ENCODE results near the gene ELP1. TPM values are rescaled to one million over a fixed set of nuclear protein-coding genes. Genes with fewer than 3 reads are reported as not detected.

Gene ELP1
- total RNA-seq, 1 donor from 2014 or later = 48.9 TPM

DNA sequence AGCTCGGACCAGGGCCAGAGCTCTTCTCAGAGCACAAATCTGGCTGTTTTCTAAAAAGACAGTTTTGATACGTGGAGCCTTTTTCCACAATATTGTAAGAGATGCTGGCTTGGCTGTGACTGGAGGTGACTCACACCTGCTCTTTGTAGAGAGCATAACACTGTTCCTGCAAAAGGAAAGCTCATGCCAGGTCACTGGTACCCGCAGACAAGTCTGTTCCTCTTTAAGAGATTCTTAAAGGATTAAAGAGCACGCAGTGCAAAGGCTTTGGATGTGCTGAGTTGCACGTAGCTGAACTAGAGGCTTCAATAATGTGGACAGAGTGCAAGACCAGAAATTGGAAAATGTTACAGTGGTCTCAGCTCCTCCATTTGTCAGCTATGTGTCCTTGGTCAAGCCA lies 97.1 kb downstream of the ELP1 start:
- Mint-ChIP-seq H3K27ac (ENCODE audit: unreplicated experiment) (no peak overlapping the region), H3K27me3 (ENCODE audit: low read depth) (no peaks in the 10 kb centered on the region), H3K4me1 (no peaks in the 10 kb centered on the region), H3K9me3 (peaks cover 5% of the 10 kb centered on the region), H3K4me3 (no peak overlapping the region), H3K36me3 (ENCODE audit: low read depth) (no peaks in the 10 kb centered on the region)
- no peak for DNase-seq (ENCODE audit: low read depth, low spot score)
- TF ChIP-seq, protein P1, sequence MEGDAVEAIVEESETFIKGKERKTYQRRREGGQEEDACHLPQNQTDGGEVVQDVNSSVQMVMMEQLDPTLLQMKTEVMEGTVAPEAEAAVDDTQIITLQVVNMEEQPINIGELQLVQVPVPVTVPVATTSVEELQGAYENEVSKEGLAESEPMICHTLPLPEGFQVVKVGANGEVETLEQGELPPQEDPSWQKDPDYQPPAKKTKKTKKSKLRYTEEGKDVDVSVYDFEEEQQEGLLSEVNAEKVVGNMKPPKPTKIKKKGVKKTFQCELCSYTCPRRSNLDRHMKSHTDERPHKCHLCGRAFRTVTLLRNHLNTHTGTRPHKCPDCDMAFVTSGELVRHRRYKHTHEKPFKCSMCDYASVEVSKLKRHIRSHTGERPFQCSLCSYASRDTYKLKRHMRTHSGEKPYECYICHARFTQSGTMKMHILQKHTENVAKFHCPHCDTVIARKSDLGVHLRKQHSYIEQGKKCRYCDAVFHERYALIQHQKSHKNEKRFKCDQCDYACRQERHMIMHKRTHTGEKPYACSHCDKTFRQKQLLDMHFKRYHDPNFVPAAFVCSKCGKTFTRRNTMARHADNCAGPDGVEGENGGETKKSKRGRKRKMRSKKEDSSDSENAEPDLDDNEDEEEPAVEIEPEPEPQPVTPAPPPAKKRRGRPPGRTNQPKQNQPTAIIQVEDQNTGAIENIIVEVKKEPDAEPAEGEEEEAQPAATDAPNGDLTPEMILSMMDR (conservative IDR thresholded peaks at IDR 0.05) = no peak

DNA sequence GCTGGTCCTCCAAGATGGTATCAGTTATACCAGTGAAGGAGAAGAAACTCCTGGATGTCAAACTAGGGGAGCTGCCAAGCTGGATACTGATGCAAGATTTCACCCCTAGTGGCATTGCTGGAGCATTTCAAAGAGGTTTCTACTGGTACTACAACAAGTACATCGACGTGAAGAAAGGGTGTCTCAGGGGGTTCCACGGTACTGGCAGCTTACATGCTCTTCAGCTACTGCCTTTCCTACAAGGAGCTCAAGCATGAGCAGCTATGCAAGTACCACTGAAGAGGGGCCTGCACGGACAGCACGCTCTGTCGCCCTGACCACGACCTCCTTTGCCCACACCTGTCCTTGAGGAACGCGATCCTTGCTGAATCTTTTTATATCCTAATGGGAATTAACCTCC lies 97.6 kb downstream of the ELP1 start:
- no peaks in the 10 kb centered on the region for H3K4me1 Mint-ChIP-seq
- no peaks in the 10 kb centered on the region for H3K27me3 Mint-ChIP-seq (ENCODE audit: low read depth)
- DNase-seq (ENCODE audit: low read depth, low spot score) = no peak
- H3K36me3 Mint-ChIP-seq (ENCODE audit: low read depth) = no peaks in the 10 kb centered on the region
- H3K4me3 Mint-ChIP-seq = no peak overlapping the region
- TF ChIP-seq, protein P1 (conservative IDR thresholded peaks at IDR 0.05) = no peak
- H3K9me3 Mint-ChIP-seq = peaks cover 5% of the 10 kb centered on the region
- H3K27ac Mint-ChIP-seq (ENCODE audit: unreplicated experiment) = no peak overlapping the region

DNA sequence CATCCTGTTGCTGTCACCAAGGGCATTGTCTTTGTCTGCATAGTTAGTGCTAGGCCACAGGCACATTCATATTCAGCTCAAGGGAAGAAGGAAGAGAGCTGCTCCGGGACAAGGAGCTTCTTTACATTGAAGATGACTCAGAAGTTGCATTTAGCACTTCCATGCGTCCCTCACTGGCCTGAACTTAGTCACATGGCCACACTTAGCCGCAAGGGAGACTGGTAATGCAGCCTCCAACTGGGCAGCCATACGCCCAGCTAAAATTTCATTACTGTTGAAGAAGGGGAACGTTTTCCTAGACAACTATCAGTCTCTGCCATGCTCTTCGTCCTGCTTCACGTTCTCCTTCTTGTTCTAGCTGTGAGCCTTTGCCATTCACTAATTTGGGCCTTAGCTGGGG lies 98.1 kb downstream of the ELP1 start:
- Mint-ChIP-seq H3K4me3 (no peak overlapping the region), H3K36me3 (ENCODE audit: low read depth) (no peaks in the 10 kb centered on the region), H3K27ac (ENCODE audit: unreplicated experiment) (no peak overlapping the region)

DNA sequence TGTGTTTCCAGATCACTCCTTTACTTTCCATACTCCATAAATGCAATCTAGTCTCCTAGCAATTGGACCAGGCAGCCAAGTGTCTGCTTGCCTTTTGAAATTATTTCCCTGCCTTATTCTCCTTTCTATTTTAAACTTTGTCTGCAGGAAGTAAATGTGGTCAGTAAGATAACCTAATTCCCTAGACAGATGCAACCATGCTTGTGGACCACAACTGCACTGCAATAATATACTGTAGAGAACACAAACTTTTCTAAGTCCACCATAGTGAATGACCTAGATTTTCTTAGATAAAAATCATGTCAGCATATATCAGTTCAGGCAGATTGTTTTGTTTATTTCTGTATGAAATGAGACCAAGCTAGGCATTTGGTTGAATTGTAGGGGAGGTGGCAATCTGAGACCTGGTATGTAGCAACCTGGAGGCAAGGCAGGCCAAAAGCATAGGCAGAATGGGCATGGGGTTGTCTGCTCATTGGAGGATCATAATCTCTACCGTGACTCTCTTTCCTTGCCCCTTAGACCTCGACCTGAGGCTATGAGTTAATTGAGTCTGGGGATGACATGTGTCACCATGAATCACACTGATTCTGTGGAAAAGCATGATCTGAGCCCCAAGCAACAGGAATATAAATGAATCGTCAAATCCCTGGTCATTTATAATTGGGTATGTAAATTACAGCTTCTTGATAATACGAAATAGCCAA lies 98.8 kb downstream of the ELP1 start:
- Mint-ChIP-seq H3K4me1 (no peaks in the 10 kb centered on the region), H3K9me3 (peaks cover 5% of the 10 kb centered on the region), H3K4me3 (no peak overlapping the region), H3K36me3 (ENCODE audit: low read depth) (no peaks in the 10 kb centered on the region), H3K27me3 (ENCODE audit: low read depth) (no peaks in the 10 kb centered on the region), H3K27ac (ENCODE audit: unreplicated experiment) (no peak overlapping the region)
- TF ChIP-seq, protein P1 (conservative IDR thresholded peaks at IDR 0.05) = no peak
- no peak for DNase-seq (ENCODE audit: low read depth, low spot score)

More for the DNA sequence above, 98.1 kb downstream of the ELP1 start:
- Mint-ChIP-seq H3K4me1 (no peaks in the 10 kb centered on the region), H3K9me3 (peaks cover 5% of the 10 kb centered on the region), H3K27me3 (ENCODE audit: low read depth) (no peaks in the 10 kb centered on the region)
- no peak for DNase-seq (ENCODE audit: low read depth, low spot score)
- TF ChIP-seq, protein P1 (conservative IDR thresholded peaks at IDR 0.05) = no peak

DNA sequence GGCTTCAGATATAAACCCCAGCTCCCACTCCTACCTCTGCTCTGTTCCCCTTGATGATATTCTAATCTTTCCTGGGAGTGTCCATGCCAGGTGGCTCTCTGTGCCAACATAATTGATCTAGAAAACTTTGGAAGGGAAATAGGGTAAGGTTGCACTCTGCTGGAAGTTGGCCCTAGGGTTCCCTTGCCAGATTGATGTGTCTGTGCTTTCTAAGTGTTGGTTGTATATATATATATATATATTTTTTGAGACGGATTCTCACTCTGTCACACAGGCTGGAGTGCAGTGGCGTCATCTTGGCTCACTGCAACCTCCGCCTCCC lies 101.8 kb downstream of the ELP1 start:
- Mint-ChIP-seq H3K9me3 (peaks cover 5% of the 10 kb centered on the region), H3K27me3 (ENCODE audit: low read depth) (peaks cover 7% of the 10 kb centered on the region), H3K36me3 (ENCODE audit: low read depth) (no peaks in the 10 kb centered on the region), H3K4me3 (no peak overlapping the region), H3K4me1 (no peaks in the 10 kb centered on the region), H3K27ac (ENCODE audit: unreplicated experiment) (no peak overlapping the region)
- TF ChIP-seq, protein P1 (conservative IDR thresholded peaks at IDR 0.05) = no peak
- DNase-seq (ENCODE audit: low read depth, low spot score) = no peak
